HG03039 (cell line): ENCODE measurements around the gene HSD3B2.

Source experiments
- ATAC-seq: cut with Tn5 transposase; IDR thresholded peaks from one replicate; pipeline ENCODE4 v1.9.1; 2021; ENCODE audit warnings: mild to moderate bottlenecking, moderate library complexity; ENCODE audit not compliant: unreplicated experiment

The HSD3B2 gene

DNA sequence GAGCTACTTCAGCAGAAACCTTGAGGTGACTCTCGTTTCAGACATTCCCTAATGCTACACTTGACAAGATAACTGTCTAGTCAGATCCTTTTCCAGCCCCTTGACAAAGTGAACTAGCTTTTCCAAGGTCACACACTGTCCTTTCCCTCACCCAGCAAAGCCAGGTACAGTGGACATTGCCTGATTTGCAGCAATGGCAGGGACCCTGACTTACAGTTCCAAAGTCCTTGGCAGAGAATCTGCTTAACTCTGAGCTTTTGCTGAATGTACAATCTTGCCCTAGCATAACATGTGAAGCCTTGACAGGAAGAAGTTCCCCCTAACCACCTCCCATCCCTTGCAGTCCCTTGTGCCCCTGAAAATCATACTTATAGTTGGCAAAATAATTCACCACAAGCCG is 37.1 kb downstream of the HSD3B2 start:
- ATAC-seq, result no peak

DNA sequence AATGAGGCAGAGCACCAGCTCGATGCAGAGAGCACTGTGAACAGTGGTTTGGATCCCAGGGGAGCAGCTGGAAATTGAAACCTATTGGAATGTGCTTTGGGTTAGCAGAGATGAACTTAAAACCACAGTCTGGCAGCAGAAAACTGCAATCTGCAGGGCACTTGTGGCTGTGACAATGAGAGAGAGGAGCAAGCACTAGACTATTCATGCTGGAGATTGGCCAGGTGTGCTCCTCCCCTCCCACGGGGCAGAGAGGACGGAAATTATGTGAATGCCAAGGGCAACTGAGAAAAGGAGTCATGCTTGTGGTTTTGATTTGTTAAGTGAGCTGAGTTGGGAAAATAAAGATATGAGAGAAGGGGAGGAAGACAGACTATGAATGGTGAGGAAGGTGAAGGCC is 38.1 kb downstream of the HSD3B2 start:
- ATAC-seq, result no peak

DNA sequence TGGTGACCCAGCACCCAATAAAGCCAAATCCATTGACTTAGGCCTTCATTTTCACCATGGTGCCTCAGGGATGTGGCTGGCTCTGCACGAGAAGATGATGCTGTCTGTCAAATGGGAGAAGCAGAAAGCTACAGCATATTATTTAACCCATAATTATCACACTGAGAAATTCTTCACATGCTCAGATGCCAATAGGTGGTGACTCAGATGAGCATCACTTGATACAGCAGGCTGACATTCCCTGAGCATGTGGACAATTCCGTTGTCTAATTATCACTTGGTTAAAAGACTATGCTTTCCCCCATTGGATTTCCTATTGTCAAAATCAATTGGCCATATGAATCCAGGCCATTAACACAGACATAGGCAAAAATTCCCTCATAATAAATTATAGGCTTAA is 48.0 kb downstream of the HSD3B2 start:
- no peak for ATAC-seq

DNA sequence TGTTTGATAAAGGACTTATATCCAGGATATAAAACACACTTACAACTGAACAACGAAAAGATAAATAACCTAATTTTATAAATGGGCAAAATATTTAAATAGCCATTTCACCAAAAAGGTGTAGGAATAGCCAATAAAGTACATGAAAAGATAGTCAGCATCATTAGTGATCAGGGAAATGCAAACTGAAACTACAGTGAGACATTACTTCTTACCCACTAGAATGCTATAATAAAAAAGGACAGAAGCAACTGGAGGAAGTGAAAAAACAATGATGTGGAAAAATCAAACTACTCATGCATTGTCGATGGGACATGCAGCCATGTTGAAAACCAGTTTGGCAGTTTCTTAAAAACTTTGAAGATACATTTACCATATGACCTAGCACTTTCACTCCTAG is 48.6 kb downstream of the HSD3B2 start:
- no peak for ATAC-seq

DNA sequence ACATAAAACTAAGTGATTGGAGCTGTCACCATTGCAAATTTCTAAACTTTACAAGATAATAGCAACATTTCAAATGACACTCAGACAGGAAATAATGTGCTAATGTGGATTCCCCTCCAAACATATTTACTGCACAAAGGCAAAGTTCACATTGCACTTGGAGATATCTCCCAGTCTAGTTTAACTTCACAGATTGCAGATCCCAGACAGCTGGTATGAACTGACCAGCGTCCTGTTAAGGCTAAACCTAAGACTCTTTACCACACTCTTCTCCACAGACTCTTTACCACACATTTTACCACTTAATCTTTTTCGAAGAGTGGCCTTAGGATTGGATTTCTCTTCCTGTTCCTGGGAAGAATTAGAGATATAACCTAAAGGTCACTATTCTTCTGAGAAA is 51.5 kb downstream of the HSD3B2 start:
- no peak for ATAC-seq

DNA sequence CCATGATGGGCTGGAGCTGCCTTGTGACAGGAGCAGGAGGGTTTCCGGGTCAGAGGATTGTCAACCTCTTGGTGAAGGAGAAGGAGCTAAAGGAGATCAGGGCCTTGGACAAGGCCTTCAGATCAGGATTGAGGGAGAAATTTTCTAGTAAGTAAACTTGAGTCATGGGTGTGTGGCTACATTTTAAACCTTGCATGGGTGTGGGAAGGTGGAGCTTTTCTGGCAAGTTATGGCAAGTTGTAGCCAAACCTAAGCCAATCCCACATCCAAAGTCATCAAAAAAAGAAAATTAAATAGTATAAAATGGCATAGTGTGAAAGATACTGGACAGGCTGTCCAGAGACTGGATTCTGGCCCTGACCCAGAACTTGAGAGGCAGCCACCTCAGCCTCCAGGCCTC is 52.3 kb downstream of the HSD3B2 start:
- no peak for ATAC-seq

DNA sequence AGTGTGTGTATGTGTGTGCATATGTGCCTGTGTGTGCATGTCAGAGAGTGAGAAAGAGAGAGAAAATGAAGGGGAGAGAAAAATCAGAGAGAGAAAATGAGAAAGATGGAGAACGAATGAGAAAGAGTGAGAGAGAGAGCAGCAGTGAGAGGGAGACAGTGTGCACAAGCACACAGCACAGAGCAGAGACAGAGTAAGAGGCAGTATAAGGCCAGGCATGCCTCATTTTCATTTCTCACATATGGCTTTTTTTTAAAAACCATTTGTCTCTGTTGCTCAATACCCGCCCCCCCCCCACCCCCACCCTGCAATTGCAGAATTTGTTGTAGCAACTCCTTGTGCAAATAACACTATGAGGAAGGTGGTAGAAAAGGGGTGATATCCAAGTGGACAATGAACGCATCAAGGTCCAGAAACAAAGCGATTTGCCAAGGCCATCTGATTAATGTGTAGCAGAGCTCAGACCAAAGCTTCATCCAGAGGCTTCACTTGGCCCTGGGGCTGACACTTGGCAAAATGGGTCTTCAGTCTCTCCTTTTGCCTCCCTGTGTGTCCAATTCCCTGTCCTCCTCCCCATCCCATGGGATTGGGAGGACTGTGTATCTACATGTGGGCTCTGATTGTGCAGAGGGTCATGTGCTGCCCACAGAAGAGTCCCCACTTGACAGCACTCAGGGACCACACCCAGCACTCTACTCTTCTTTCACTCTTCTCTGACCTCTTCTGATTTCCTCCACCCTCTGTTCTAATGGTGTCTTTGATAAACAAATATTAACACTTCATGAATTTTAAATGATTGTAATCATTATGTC is 53.1 kb downstream of the HSD3B2 start:
- no peak for ATAC-seq

DNA sequence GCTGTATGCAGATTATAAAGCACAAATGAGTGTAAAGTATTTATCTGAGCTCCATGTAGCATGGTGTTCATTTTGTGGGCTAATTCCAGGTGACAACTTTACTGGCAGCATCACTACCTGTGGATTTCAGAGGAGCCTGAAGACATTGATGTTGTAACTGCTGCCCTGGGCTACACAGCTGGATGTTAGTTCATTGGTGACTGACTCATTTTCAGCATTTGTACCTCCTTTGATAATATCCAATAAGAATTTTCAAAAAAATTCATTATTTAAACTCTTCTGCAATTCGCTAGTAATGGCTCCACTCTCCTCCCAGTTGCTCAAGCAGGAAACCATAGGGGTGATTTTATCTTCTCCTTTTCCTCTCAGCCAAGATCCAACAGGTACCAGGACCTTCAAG is 54.8 kb downstream of the HSD3B2 start:
- no peak for ATAC-seq

DNA sequence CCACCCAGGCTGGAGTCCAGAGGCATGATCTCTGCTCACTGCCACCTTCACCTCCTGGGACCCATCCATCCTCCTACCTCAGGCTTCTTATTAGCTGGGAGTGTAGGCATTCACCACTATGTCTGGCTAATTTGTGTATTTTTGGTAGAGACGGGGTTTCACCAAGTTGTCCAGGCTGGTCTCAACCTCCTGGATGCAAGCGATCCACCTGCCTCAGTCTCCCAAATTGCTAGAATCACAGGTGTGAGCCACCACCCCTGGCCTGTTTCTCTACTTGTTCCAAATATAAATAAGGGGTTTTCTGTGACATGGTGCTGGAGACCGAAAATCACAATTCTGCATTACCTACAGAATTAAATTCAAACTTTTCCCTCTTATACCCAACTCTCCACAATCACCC is 55.4 kb downstream of the HSD3B2 start:
- ATAC-seq, result no peak

DNA sequence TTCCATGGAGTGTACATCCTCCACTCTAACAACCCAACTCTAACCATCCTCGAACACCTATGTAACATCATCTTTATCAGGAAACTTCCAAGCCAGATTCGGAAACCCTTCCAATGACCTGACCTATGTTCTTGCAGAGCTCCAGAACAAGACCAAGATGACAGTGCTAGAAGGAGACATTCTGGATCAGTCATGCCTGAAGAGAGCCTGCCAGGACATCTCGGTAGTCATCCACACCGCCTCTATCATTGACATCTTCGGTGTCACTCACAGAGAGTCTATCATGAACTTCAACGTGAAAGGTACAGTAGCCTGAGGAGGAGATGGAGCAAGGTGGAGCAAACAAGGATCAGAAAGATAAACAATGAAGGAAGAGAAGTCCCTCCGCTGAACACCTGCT is 56.0 kb downstream of the HSD3B2 start:
- no peak for ATAC-seq

DNA sequence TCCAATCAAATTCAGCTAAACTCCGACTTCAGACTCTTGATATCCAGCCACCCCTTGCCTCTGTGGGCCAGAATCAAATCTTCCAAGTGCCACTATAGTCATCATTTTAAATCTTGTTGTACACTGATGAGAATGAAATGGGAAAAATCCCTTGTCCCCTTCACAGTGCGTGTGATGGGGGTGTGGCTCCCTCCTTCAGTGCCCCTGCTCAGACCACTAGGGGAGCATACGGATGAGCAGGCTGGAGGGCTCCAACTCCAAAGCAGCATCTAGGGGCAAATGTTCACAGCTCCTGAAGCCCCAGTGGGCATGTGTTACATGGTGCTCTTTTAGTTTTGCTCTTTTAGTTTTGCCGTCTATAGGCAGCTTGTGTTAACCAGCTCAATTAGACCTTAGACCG is 56.6 kb downstream of the HSD3B2 start:
- ATAC-seq, result no peak

DNA sequence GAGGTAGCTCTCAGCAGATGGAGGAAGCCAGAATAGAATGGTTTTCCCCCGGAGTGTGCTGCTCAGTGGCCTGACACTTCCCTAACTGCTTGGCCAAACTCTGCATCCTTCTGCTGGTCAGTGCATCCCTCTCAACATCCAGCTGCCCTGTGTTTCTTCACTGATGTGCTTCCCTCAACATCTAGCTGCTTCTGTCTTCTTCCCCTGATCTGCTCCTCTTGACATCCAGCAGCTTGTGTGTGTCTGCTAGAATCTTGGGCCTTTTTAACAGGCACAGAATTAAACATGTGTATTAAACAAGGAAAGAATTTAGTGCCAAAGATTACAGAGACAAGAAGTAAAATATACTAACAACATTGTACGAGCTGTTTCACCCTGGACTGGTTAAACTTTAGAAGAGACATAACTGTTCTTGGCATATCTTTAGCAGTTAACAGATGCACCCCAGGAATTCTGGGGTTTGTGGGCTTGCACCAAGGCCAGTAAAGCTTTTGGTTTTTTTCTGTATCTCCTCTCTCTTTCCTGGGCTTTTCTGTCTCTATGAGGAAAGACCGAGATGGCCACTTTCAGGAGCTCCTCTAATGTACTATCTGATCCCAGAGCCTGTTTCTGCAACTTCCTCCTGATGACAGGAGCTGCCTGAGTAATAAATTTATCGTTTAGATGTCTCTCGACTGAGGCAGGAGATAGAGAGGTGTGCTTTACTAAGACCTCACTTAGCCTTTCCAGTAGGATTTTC is 57.3 kb downstream of the HSD3B2 start:
- no peak for ATAC-seq
